ENCODE data around the gene RFC4.

Gene RFC4

GRCh38 chr3:186751480-186751879 is 54.8 kb downstream of the RFC4 start:
- DNase-seq (ENCODE audit: low read depth in 2 of 3, low spot score in 1 of 3), result no peak

- no peak for DNase-seq (ENCODE audit: low read depth in 2 of 3, low spot score in 1 of 3)
Observed at GRCh38 chr3:186750316-186750715, 56.0 kb downstream of the RFC4 start.

- DNase-seq (ENCODE audit: low read depth in 2 of 3, low spot score in 1 of 3), result no peak
Observed at GRCh38 chr3:186746008-186746407, 60.3 kb downstream of the RFC4 start.

- no peak for DNase-seq (ENCODE audit: low read depth in 2 of 3, low spot score in 1 of 3)
Observed at GRCh38 chr3:186743666-186744065, 62.6 kb downstream of the RFC4 start.

- DNase-seq (ENCODE audit: low read depth in 2 of 3, low spot score in 1 of 3), result no peak
Observed at GRCh38 chr3:186742618-186743380, 63.5 kb downstream of the RFC4 start.

All from stimulated activated CD4-positive, alpha-beta T cell treated with anti-CD3 and anti-CD28 coated beads, Interleukin-12 subunit alpha, Interleukin-12 subunit beta, amount 100 ng/mL, for 48 hours (primary cell).